OCI-LY3 (cell line): Measurements from ENCODE around the gene LITAF.

ENCODE experiments used
- H2AFZ ChIP-seq: fragments of 200-600, 300-600 bp; shearing (Covaris generic); 2 replicates; pipeline ENCODE4 v1.6.0; 2014; ENCODE audit warnings: antibody characterized with exemption, low read depth, low read length
- H3K27ac ChIP-seq: fragments of 200-600, 300-600 bp; sonication (generic); 2 replicates; pipeline ENCODE4 v1.5.1; 2014; ENCODE audit warnings: mild to moderate bottlenecking, low read length, moderate library complexity, mixed read lengths
- H3K27me3 ChIP-seq: fragments of 200-600, 300-600 bp; sonication (generic); 2 replicates; pipeline ENCODE4 v1.6.1; 2014; ENCODE audit warnings: low read depth, low read length, mixed read lengths
- H3K36me3 ChIP-seq: fragments of 200-600, 300-600 bp; sonication (generic); replicated peaks from 2 replicates; pipeline ENCODE3; 2014; ENCODE audit warnings: low read depth, low read length, mixed read lengths
- H3K4me1 ChIP-seq: fragments of 300-600, 200-600 bp; sonication (generic); 2 replicates; pipeline ENCODE4 v1.6.1; 2014; ENCODE audit warnings: low read length, mixed read lengths
- H3K4me2 ChIP-seq: fragments of 200-600, 300-600 bp; sonication (generic); 2 replicates; pipeline ENCODE4 v1.6.1; 2014; ENCODE audit warnings: low read length, mixed read lengths
- H3K4me3 ChIP-seq: fragments of 300-600, 200-600 bp; sonication (generic); 2 replicates; pipeline ENCODE4 v1.5.1; 2014; ENCODE audit warnings: antibody characterized with exemption, mild to moderate bottlenecking, low read length, moderate library complexity
- H3K79me2 ChIP-seq: fragments of 300-600, 200-600 bp; shearing (Covaris generic); 2 replicates; pipeline ENCODE4 v1.6.1; 2014; ENCODE audit warnings: mild to moderate bottlenecking, low read length, mixed read lengths
- H3K9ac ChIP-seq: fragments of 300-600, 200-600 bp; shearing (Covaris generic); 2 replicates; pipeline ENCODE4 v1.6.0; 2014; ENCODE audit warnings: mild to moderate bottlenecking, low read length, moderate library complexity
- H3K9me3 ChIP-seq: fragments of 200-600, 300-600 bp; shearing (Covaris generic); 2 replicates; pipeline ENCODE4 v1.6.1; 2014; ENCODE audit warnings: low read length, mixed read lengths; ENCODE audit not compliant: insufficient read depth
- H4K20me1 ChIP-seq: fragments of 200-600, 300-600 bp; sonication (generic); 2 replicates; pipeline ENCODE4 v1.6.1; 2016; ENCODE audit warnings: low read length, mixed read lengths; ENCODE audit not compliant: insufficient read depth
- CTCF ChIP-seq: fragments of 200-600, 300-600 bp; sonication (generic); IDR thresholded peaks from 2 replicates; pipeline ENCODE4 v1.5.1; 2014; ENCODE audit warnings: antibody characterized with exemption, low read length, low read depth
- EZH2phosphoT487 ChIP-seq: fragments of 200-600 bp; shearing (Covaris generic); IDR thresholded peaks from 2 replicates; pipeline ENCODE4 v1.6.1; 2018; ENCODE audit warnings: antibody characterized with exemption, mixed run types, low read depth

The LITAF gene

GRCh38 chr16:11511801-11512200 lies 74.9 kb downstream of the LITAF start:
- TF ChIP-seq CTCF (no peak), EZH2phosphoT487 (no peak)
- H2AFZ ChIP-seq: no peak overlapping the region
- no peaks in the 10 kb centered on the region for H3K36me3 ChIP-seq
- peaks cover 2% of the 10 kb centered on the region; the same call in 1 of the 2 replicates for H3K4me1 ChIP-seq
- no peak overlapping the region for H3K9ac ChIP-seq
- H3K4me3 ChIP-seq: no peak overlapping the region
- no peaks in the 10 kb centered on the region for H3K9me3 ChIP-seq
- no peaks in the 10 kb centered on the region for H4K20me1 ChIP-seq
- peaks cover 6% of the 10 kb centered on the region; the same call in 1 of the 2 replicates for H3K27me3 ChIP-seq
- H3K79me2 ChIP-seq: no peaks in the 10 kb centered on the region
- no peak overlapping the region for H3K4me2 ChIP-seq
- H3K27ac ChIP-seq: no peak overlapping the region

GRCh38 chr16:11511328-11511727 lies 75.4 kb downstream of the LITAF start:
- Histone ChIP-seq H3K36me3 (no peaks in the 10 kb centered on the region), H3K4me2 (no peak overlapping the region), H3K27ac (no peak overlapping the region), H4K20me1 (no peaks in the 10 kb centered on the region), H3K4me1 (peaks cover 6% of the 10 kb centered on the region; the same call in 1 of the 2 replicates), H3K79me2 (no peaks in the 10 kb centered on the region), H3K4me3 (no peak overlapping the region), H3K9ac (no peak overlapping the region), H3K9me3 (no peaks in the 10 kb centered on the region), H2AFZ (no peak overlapping the region), H3K27me3 (peaks cover 1% of the 10 kb centered on the region; the same call in 1 of the 2 replicates)
- no peak for TF ChIP-seq CTCF
- TF ChIP-seq EZH2phosphoT487: no peak

- Histone ChIP-seq H3K27me3 (no peaks in the 10 kb centered on the region), H3K4me3 (no peak overlapping the region), H2AFZ (no peak overlapping the region), H3K27ac (no peak overlapping the region), H4K20me1 (no peaks in the 10 kb centered on the region), H3K36me3 (no peaks in the 10 kb centered on the region), H3K79me2 (no peaks in the 10 kb centered on the region), H3K9ac (no peak overlapping the region), H3K4me1 (peaks cover 7% of the 10 kb centered on the region; the same call in 1 of the 2 replicates), H3K9me3 (no peaks in the 10 kb centered on the region), H3K4me2 (no peak overlapping the region)
- TF ChIP-seq EZH2phosphoT487 (no peak), CTCF (no peak)
Observed at GRCh38 chr16:11510178-11510973, 76.3 kb downstream of the LITAF start.

GRCh38 chr16:11507991-11508390 lies 78.7 kb downstream of the LITAF start:
- H3K36me3 ChIP-seq: no peaks in the 10 kb centered on the region
- no peak overlapping the region for H3K27ac ChIP-seq
- TF ChIP-seq EZH2phosphoT487 (no peak), CTCF (no peak)
- H3K4me1 ChIP-seq: peaks cover 7% of the 10 kb centered on the region; the same call in 1 of the 2 replicates
- no peak overlapping the region for H3K9ac ChIP-seq
- H3K79me2 ChIP-seq: no peaks in the 10 kb centered on the region
- H3K9me3 ChIP-seq: no peaks in the 10 kb centered on the region
- no peaks in the 10 kb centered on the region for H3K27me3 ChIP-seq
- H3K4me3 ChIP-seq: no peak overlapping the region
- no peak overlapping the region for H2AFZ ChIP-seq
- H3K4me2 ChIP-seq: no peak overlapping the region
- H4K20me1 ChIP-seq: no peaks in the 10 kb centered on the region
